Middle frontal gyrus (tissue), 1 donor: ENCODE results near the gene ARHGAP25.

ENCODE experiments used
- DNase-seq: peaks from one replicate; pipeline ENCODE4 v3.0.0-alpha.2; 2015; ENCODE audit warnings: low spot score; ENCODE audit errors: extremely low spot score

The ARHGAP25 gene

GRCh38 chr2:68828887-68829708, 94.5 kb downstream of the ARHGAP25 start:
- DNase-seq = peak; percentile 54

- DNase-seq = no peak
Measured at GRCh38 chr2:68829749-68830148, 95.1 kb downstream of the ARHGAP25 start.

- no peak for DNase-seq
Measured at GRCh38 chr2:68831686-68832232, 97.1 kb downstream of the ARHGAP25 start.

GRCh38 chr2:68832233-68832869, 97.7 kb downstream of the ARHGAP25 start:
- DNase-seq = no peak

- no peak for DNase-seq
Measured at GRCh38 chr2:68833162-68833561, 98.6 kb downstream of the ARHGAP25 start.

- DNase-seq = no peak
Measured at GRCh38 chr2:68834737-68835376, 100.2 kb downstream of the ARHGAP25 start.

- DNase-seq = no peak
Measured at GRCh38 chr2:68835621-68836020, 101.0 kb downstream of the ARHGAP25 start.

- DNase-seq = no peak
Measured at GRCh38 chr2:68837164-68837860, 102.7 kb downstream of the ARHGAP25 start.

- no peak for DNase-seq
Measured at GRCh38 chr2:68837861-68838341, 103.3 kb downstream of the ARHGAP25 start.

- DNase-seq = no peak
Measured at GRCh38 chr2:68838641-68839040, 104.0 kb downstream of the ARHGAP25 start.

GRCh38 chr2:68839260-68839833, 104.7 kb downstream of the ARHGAP25 start:
- no peak for DNase-seq

- DNase-seq = no peak
Measured at GRCh38 chr2:68845043-68845442, 110.4 kb downstream of the ARHGAP25 start.

GRCh38 chr2:68846091-68846490, 111.5 kb downstream of the ARHGAP25 start:
- no peak for DNase-seq

GRCh38 chr2:68847751-68848150, 113.1 kb downstream of the ARHGAP25 start:
- no peak for DNase-seq

- no peak for DNase-seq
Measured at GRCh38 chr2:68849579-68850030, 115.0 kb downstream of the ARHGAP25 start.

GRCh38 chr2:68850524-68850923, 115.9 kb downstream of the ARHGAP25 start:
- DNase-seq = no peak

GRCh38 chr2:68853035-68853434, 118.4 kb downstream of the ARHGAP25 start:
- DNase-seq = no peak

- DNase-seq = no peak
Measured at GRCh38 chr2:68853915-68854314, 119.3 kb downstream of the ARHGAP25 start.

GRCh38 chr2:68854476-68854875, 119.9 kb downstream of the ARHGAP25 start:
- DNase-seq = no peak

GRCh38 chr2:68855550-68855949, 120.9 kb downstream of the ARHGAP25 start:
- no peak for DNase-seq
